ENCODE data around the gene HS3ST3B1. TPM values are rescaled to one million over a fixed set of nuclear protein-coding genes. Genes with fewer than 3 reads are reported as not detected.

The HS3ST3B1 gene
- total RNA-seq (1 to 10 TPM; 1.1 to 5.9 (median 2.3) TPM), polyA plus RNA-seq (1 to 10 TPM in 1 of 2 donors, under 1 TPM in 1; 0.73 to 1.8 TPM)
- long read RNA-seq, donor 1, partial matches to known transcripts: 1 of 7 reads
- long read RNA-seq, donor 1, other reads (novel, unspliced or antisense): 3 of 7 reads
- long read RNA-seq, donor 2, partial matches to known transcripts: 0 of 1 reads
- long read RNA-seq, donor 2, other reads (novel, unspliced or antisense): 1 of 1 reads
- long read RNA-seq, donor 3, partial matches to known transcripts: 0 of 6 reads
- long read RNA-seq, donor 3, other reads (novel, unspliced or antisense): 5 of 6 reads

- intact Hi-C loops (cut with DNase I): loop anchor here (2.0 to 10.0 kb wide), 12 partner anchors 88 to 966 kb away; partner anchors contain the start of gene COX10 (in 5 of the 10)
- peak within 1 kb of the TSS; percentile 46 to 80 (median 66) for H3K4me3 ChIP-seq
- H3K36me3 ChIP-seq: no peaks in the 10 kb centered on the region
- peaks cover 7 to 81% (median 67%) of the 10 kb centered on the region in 9 donors for H3K4me1 ChIP-seq
- H3K27ac ChIP-seq: peak within 1 kb of the TSS; percentile 31 to 90 (median 74)
- ATAC-seq: peak; percentile 91 to 97 (median 93)
- TF ChIP-seq CTCF (IDR thresholded peaks at IDR 0.05): peak in 2 of 9 donors; percentile 7 to 25
- no peaks in the 10 kb centered on the region for H3K9me3 ChIP-seq
- H3K27me3 ChIP-seq: peaks cover 7 to 90% (median 80%) of the 10 kb centered on the region in 7 donors
- 1% methylated on average over 49 of the region's 49 CpGs for WGBS, 2 donors
- peak; percentile 98 to 99 for DNase-seq
Observed at GRCh38 chr17:14300575-14301278, at the start of gene HS3ST3B1. TSS of gene HS3ST3B1 (plus strand) at chr17:14301081. CDS start at chr17:14301519, 438 bp downstream.

- no peak overlapping the region for H3K4me3 ChIP-seq
- peaks cover 0 to 8% (median 4%) of the 10 kb centered on the region in 7 donors for H3K27me3 ChIP-seq
- ATAC-seq (no peak), DNase-seq (no peak)
- 88 to 90% methylated on average over 5 of the region's 5 CpGs for WGBS, 2 donors
- H3K4me1 ChIP-seq: no peaks in the 10 kb centered on the region
- no peaks in the 10 kb centered on the region for H3K36me3 ChIP-seq
- H3K9me3 ChIP-seq: peaks cover 0 to 11% (median 0%) of the 10 kb centered on the region in 11 donors
- H3K27ac ChIP-seq: no peak overlapping the region
- no peak for TF ChIP-seq CTCF (IDR thresholded peaks at IDR 0.05)
- intact Hi-C loops (cut with DNase I): no loop called here
Observed at GRCh38 chr17:14261406-14261805, 39.5 kb upstream of the HS3ST3B1 start.

GRCh38 chr17:14268264-14268663 lies 32.6 kb upstream of the HS3ST3B1 start:
- TF ChIP-seq CTCF (IDR thresholded peaks at IDR 0.05): peak in 1 of 9 donors; percentile 11
- no peak overlapping the region for H3K27ac ChIP-seq
- ATAC-seq (no peak), DNase-seq (no peak)
- no peak overlapping the region for H3K4me3 ChIP-seq
- no peaks in the 10 kb centered on the region for H3K36me3 ChIP-seq
- peaks cover 0 to 8% (median 0%) of the 10 kb centered on the region in 11 donors for H3K9me3 ChIP-seq
- H3K4me1 ChIP-seq: no peaks in the 10 kb centered on the region
- peaks cover 0 to 8% (median 0%) of the 10 kb centered on the region in 7 donors for H3K27me3 ChIP-seq
- WGBS, 2 donors: 64 to 74% methylated on average over 2 of the region's 2 CpGs
- intact Hi-C loops (cut with DNase I): no loop called here

- Histone ChIP-seq H3K9me3 (peaks cover 0 to 16% (median under 1%) of the 10 kb centered on the region in 11 donors), H3K36me3 (no peaks in the 10 kb centered on the region), H3K4me1 (no peaks in the 10 kb centered on the region), H3K27ac (no peak overlapping the region), H3K4me3 (no peak overlapping the region), H3K27me3 (peaks cover 0 to 8% (median 0%) of the 10 kb centered on the region in 7 donors)
- DNase-seq (no peak), ATAC-seq (no peak)
- WGBS, 2 donors: 58 to 60% methylated on average over 5 of the region's 5 CpGs
- intact Hi-C loops (cut with DNase I): no loop called here
- no peak for TF ChIP-seq CTCF (IDR thresholded peaks at IDR 0.05)
Observed at GRCh38 chr17:14269473-14269872, 31.4 kb upstream of the HS3ST3B1 start.
